ENCODE measurements around the gene CHKB.
"Not testable (repeated sequence)": the region's sequence is repeated elsewhere in the genome, so short reads cannot be mapped to it uniquely, and the experiment has no call there.

Gene CHKB

DNA sequence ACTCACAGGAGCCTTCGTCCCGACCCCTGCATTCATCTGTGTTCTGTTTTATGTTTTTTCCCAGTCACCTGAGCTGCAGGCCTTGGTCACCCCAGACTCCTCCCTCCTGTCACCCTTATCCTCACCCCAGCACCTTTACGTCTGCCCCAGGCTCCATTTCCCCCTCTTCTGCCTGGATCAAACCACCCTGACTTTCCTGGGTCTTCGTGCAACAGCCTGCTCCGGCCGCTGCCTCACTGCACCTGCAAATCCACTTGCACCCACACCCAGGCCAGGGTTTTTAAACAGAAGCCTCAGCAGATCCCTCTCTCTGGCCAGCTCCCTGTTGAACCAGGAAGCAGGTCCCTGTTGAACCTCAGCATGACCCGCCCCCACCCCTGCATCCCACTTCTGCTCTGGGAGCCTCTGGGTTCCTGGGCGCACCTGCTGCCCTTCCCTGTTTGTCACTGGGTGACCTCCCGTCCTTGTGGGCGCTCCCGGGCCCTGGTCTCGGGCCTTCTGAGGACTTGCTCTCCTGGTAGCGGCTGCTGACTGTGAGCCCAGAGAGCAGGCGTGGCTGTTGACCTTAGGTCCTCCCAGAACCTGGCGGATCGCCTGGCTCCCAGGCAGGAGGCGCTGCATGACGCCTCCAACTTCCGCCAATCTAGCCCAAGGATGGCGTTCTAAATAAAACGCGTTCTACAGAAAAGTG lies 30.8 kb upstream of the CHKB start:
- DNase-seq = peak in 5 of 42 donors; percentile 12 to 33 (median 21)
- intact Hi-C loops (cut with DNase I) = no loop called here

GRCh38 chr22:50612528-50613221 lies 30.0 kb upstream of the CHKB start:
- intact Hi-C loops (cut with DNase I) = no loop called here
- DNase-seq = peak in 27 of 42 donors; percentile 25 to 78 (median 51)

GRCh38 chr22:50612168-50612527 lies 29.5 kb upstream of the CHKB start:
- intact Hi-C loops (cut with DNase I) = no loop called here

GRCh38 chr22:50611341-50612060 lies 28.9 kb upstream of the CHKB start:
- intact Hi-C loops (cut with DNase I) = no loop called here
- DNase-seq = peak in 4 of 42 donors; percentile 7 to 31 (median 18)

More at GRCh38 chr22:50612168-50612527, 29.5 kb upstream of the CHKB start:
- DNase-seq = peak in 3 of 42 donors; percentile 3 to 22 (median 13)

DNA sequence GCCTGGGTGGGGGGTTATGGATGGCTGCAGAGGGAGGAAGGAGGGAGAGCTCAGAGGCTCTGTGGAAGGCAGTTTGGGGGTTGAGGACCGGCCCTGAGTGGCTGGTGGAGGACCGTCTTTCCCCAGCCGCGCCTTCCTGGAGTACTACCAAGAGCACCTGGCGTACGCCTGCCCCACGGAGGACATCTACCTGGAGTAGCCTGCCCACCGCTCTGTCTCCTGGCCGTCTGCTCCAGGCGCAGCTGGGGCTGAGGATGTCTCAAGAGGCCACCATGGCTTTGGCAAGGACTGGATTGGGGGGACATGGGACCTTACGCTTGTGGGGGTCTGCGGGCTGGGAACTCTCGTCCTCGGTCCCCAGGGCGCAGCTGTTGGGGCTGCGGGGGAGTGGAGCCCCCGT lies 27.9 kb upstream of the CHKB start:
- intact Hi-C loops (cut with DNase I) = no loop called here
- peak in 2 of 42 donors; percentile 2 to 13 for DNase-seq

GRCh38 chr22:50610041-50610451 lies 27.4 kb upstream of the CHKB start:
- intact Hi-C loops (cut with DNase I) = no loop called here
- DNase-seq = peak in 3 of 42 donors; percentile 11 to 25 (median 16)

DNA sequence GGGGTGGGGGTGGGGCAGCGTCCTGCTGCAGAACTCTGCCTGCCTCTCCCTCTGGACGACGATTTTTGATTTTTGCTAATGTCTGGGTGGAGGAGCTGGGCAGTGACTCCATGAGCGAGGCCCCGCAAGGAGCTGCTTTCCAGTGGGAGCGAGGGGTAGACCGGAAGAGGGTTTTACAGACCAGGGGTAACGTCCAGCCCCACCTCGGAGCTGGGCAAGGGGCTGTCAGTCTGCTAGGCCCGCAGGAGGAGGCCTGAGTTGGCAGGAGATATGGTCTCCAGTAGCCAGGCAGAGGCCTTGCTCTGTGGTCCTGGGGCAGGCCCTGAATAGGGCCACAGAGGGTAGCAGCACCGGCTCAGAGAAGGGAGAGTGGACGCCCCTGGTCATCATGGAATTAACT lies 26.9 kb upstream of the CHKB start:
- intact Hi-C loops (cut with DNase I) = no loop called here

GRCh38 chr22:50608996-50609395 lies 26.3 kb upstream of the CHKB start:
- intact Hi-C loops (cut with DNase I) = no loop called here
- peak in 2 of 42 donors; percentile 14 to 20 for DNase-seq

More for the DNA sequence above, 26.9 kb upstream of the CHKB start:
- DNase-seq = peak in 2 of 42 donors; percentile 10 to 13

GRCh38 chr22:50608058-50608840 lies 25.6 kb upstream of the CHKB start:
- intact Hi-C loops (cut with DNase I) = not testable (repeated sequence)
- DNase-seq = peak in 2 of 42 donors; percentile 3 to 18

DNA sequence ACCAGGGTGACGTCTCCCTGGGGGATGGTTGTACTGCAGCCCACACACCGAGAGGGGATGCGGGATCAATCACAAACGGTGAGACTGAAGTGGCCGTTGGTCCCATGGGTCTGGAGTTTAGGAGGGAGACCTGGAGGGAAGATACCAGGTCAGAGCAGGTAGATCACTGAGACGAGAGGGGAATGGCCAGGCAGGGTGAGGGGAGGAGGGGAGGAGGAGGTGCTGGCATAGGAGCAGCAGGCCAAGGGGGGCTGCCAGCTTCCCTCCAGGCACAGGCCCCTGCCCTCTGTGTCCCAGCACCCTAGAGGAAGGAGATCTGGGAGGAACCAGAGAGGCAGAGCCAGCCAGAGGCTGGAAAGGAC lies 25.0 kb upstream of the CHKB start:
- peak in 2 of 42 donors; percentile 13 to 19 for DNase-seq

DNA sequence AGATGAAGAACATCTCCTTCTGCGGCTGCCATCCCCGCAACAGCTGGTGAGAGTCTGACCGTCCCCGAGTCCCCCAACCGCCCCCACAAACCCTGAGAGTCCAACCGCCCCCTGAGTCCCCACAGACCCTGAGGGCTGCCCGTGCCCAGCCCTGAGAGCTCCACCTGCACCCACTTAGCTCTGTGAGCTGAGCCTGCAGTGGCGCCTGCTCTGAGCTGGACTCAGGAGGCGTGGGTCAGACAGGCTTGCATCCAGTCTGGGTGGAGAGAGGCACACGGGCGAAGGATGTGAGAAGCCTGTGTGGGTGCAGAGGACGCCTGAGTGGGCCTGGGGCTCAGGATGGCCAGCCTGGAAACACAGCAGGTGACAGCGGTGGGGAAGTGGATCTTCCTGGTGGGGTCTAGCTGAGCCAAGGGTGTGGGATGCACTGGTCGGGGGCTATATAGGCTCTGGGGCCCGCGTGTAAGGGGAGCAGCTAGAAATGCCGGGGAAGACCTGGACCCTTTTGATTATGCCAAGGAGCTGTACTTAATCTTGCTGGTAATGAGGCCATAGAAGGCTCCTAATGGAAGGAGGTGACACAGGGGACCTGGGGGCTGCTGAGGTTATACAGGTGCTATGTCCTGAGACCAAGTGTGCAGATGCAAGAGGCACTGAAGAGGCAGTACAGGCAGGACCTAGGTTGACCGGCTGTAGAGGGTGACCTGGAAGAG lies 24.5 kb upstream of the CHKB start:
- intact Hi-C loops (cut with DNase I) = no loop called here
- peak in 1 of 42 donors; percentile 16 for DNase-seq

More for the DNA sequence above, 25.0 kb upstream of the CHKB start:
- intact Hi-C loops (cut with DNase I) = no loop called here

DNA sequence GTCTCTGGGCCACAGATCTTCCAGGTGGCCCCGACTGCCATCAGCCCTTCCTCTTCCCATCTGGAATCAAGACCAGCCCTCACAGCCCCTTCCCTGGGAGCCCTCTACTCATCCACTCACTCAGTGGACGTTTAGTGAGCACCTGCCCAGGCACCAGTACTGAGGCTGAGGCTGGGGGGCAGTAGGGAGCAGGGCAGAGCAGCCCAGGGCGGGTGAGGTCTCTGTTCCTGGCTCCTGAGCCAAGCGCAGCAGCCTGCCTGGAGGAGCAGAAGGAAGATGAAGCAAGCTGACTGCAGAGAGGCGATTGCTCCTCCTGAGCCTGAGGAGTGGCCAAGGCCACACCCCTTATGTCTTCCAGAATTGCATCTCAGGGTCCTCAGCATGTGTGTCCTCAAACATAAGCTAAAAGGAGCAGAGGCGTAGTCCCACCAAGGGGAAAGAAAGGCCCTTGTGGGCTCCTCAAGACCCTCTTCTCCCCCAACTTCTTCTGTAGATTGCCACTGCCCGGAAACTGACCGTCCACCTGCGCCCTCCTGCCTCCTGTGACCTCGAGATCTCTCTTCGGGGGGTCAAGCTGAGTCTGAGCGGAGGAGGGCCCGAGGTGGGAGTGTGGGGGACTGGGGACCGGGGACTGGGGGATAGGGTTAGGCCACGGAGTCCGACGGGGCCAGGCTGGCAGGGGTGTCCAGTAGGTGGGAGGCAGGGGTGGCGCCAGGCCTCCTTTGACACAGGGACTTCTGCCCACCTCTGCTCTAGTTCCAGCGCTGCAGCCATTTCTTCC lies 23.7 kb upstream of the CHKB start:
- intact Hi-C loops (cut with DNase I) = no loop called here
- peak in 1 of 42 donors; percentile 3 for DNase-seq

- intact Hi-C loops (cut with DNase I) = no loop called here
- DNase-seq = peak in 2 of 42 donors; percentile 5 to 20
Observed at GRCh38 chr22:50605613-50606074, 23.0 kb upstream of the CHKB start.

DNA sequence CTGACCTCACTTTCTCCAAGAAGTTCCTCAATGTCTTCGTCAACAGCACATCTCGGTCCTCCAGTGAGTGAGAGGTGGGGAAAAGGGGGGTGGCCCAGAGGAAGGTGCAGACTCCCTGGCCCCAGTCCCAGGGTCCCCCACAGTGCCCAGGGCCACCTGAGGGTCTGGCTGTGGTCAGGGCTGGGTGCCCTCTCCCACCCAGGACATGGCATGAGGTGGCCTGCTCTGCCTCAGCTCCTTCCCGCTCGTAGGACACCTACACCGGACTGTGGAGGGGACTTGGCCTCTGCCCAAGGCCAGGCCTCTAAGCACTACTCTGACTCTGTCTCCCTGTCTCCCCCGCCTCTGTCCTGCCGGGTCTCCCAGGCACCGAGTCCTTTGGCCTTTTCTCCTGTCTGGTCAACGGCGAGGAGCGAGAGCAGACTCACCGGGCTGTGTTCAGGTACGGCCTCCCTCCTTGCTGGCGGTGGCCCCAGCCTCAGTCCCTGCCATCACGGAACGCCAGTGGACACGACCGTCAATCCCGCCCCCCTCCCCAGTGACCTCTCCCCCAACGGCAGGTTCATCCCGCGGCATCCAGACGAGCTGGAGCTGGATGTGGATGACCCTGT lies 22.5 kb upstream of the CHKB start:
- intact Hi-C loops (cut with DNase I) = no loop called here
- DNase-seq = peak in 2 of 42 donors; percentile 5 to 18

GRCh38 chr22:50604256-50605001 lies 21.8 kb upstream of the CHKB start:
- peak in 1 of 42 donors; percentile 16 for DNase-seq
- intact Hi-C loops (cut with DNase I) = no loop called here

DNA sequence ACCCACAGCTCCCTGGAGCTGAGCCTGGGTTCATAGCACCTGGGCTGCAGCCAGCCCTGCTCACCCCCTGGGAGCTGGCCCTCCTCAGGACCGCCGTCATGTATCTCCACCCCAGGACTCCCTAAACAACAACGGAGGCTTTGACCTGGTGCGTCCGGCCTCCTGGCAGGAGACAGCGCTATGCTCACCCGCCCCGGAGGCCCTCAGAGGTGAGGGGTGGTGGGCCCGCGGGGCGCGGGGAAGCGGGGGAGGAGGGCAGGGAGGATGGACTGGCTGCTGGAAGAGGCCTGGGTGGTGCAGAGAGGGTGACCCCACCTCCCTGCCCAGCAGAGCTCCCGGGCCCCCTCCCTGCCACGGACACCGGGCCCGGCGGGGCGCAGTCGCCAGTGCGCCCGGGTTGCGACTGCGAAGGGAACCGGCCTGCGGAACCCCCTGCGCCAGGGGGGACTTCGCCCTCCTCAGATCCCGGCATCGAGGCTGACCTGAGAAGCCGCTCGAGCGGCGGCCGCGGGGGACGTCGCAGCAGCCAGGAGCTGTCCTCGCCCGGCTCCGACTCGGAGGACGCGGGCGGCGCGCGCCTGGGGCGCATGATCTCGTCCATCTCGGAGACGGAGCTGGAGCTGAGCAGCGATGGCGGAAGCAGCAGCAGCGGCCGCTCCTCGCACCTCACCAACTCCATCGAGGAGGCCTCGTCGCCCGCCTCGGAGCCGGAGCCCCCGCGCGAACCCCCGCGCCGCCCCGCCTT lies 21.0 kb upstream of the CHKB start:
- intact Hi-C loops (cut with DNase I) = no loop called here
- DNase-seq = peak in 2 of 42 donors; percentile 4 to 22

Measured in head of caudate nucleus (tissue), 42 donors.